HUDEP-2 (cell line): ENCODE results near the gene SPTAN1.
"Not testable (repeated sequence)": the region's sequence is repeated elsewhere in the genome, so short reads cannot be mapped to it uniquely, and the experiment has no call there.

Source experiments
- DNase-seq, 76 experiments: peaks; one replicate each; lab custom pipeline; 2025; ENCODE audit not compliant: unreplicated experiment in 76 of 76; lab: John Stamatoyannopoulos, UW

Gene SPTAN1

GRCh38 chr9:128552153-128552743 lies at the start of gene SPTAN1:
Gene SPTAN1, plus strand, starts transcription at chr9:128552587. Its CDS starts 14,154 bp downstream, at chr9:128566741.
- peak in 72 of 76 experiments; percentile 12 to 86 (median 67) for DNase-seq

GRCh38 chr9:128503415-128503825 lies 49.0 kb upstream of the SPTAN1 start:
- not testable (repeated sequence) for DNase-seq

DNA sequence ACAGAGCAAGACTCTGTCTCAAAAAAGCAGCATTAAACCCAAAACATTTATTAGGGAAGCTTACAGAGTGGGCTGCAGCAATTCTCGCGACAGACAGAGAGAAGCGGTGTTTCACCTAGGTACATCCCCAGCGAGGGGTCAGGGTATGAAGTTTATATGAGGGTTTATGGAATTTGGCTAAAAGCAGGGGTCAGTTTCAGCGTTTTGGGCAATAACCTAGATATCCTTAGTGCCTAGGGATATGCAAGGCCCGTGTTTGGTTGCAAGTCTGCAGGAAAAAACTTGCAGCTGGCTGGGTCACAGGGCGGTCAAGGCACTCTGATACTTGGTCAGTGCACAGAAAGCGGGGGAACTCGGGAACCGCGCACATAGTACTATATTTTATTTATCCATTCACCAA lies 48.5 kb upstream of the SPTAN1 start:
- peak in 1 of 76 experiments; percentile 6 for DNase-seq

DNA sequence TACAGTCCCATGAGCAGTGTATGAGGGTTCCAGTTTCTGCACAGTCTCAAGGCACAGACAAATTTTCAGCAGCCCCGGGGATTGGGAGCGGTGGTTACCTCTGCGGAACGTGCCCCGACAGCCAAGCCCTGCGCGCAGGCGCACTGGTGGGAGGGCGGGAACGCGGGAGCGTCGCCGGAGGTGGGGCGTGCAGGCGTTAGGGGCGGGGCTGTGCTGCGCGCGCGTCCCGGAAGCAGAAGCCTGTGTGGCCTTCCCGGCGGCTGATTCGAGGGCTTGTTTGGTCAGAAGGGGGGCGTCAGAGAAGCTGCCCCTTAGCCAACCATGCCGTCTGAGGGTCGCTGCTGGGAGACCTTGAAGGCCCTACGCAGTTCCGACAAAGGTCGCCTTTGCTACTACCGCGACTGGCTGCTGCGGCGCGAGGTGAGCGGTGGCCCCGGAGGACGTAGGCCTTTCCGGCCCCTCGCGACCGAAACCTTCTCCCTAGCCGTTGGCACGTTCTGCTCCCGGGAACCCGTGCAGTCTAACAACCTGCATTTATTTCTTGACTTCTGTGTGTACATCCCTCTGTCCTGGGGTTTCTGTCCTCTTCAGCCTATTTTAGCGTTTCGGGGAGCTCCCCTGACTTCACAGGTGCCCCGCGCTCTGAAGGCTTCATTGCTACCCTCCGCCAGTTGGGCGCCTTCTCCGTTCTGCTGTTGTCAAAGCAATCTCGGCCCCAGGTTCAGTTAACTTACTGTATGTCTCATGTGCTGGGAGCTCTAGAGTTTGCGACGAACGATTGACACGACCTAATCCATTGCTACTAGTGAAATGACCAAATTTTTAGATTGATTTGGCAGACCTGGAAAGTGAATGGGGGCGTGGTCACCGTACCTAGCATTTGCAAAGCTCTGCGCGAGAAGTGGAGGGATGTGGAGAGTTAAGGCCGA lies 47.6 kb upstream of the SPTAN1 start, which contains the start of gene GLE1:
Gene GLE1 (plus strand): TSS at position 235 of the 929 bp plus-strand sequence. CDS start 87 bp downstream, at position 322.
- peak in 74 of 76 experiments; percentile 45 to 97 (median 89) for DNase-seq

DNA sequence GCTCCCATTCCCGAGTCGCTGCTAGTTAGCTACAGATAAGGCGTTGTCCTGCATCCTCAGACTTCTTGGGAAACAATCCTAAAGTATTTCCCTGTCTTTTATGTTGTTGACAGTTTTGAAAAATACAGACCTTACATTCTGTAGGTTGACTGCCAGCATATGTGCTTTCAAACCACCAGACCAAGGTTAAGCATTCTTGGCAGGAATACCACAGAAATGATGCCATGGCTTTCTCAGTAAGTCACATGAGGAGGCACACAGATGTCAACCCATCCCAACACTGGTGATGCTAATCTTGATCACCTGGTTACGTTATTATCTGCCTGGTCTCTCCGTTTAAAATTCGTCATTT lies 47.0 kb upstream of the SPTAN1 start:
- peak in 1 of 76 experiments; percentile 19 for DNase-seq

DNA sequence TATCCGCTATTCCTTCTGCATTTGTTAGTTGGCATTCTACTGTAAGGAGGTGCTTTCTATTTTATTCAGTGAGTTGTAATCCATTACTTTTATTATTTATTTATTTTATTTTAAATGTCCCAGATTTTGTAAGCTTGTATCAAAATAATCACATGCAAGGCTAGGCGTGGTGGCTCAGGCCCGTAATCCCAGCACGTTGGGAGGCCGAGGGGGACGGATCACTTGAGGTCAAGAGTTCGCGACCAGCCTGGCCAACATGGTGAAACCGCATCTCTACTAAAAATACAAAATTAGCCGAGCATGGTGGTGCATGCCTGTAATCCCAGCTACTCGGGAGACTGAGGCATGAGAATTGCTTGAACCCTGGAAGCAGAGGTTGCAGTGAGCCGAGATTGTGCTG lies 46.5 kb upstream of the SPTAN1 start:
- not testable (repeated sequence) for DNase-seq

DNA sequence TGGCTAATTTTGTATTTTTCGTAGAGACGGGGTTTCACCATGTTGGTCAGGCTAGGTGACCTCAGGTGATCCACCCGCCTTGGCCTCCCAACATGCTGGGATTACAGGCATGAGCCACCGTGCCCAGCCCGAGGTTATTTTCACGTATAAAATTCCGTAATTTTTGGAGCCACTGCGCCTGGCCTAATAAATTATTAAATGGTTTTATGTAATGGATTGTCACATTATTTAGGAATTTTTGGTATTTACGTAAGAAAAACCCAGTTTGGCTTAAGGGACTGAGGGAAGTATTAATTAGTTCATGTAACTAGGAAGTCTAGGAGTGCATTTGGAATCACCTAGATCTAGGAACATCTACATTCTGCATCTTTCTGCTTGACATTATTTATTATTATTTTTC lies 39.6 kb upstream of the SPTAN1 start:
- DNase-seq = no peak

DNA sequence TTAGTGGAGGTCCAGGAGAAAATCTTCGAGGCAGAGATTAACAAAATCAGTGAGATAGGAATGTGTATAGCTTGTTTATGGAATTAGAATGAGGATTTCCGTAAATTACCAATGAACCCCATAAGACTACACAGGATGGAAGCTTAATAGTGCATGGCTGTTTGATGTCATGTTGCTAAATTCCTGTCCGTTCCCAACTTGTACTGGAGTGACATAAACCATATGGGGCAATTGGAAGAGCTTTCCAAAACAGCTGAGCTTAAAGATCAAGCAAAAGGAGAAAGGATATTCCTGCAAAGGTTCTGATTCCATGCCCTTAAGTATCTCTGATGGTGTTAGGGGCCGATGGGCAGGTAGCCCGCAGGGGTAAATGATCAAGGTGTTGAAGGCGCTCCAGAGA lies 30.4 kb upstream of the SPTAN1 start:
- no peak for DNase-seq

DNA sequence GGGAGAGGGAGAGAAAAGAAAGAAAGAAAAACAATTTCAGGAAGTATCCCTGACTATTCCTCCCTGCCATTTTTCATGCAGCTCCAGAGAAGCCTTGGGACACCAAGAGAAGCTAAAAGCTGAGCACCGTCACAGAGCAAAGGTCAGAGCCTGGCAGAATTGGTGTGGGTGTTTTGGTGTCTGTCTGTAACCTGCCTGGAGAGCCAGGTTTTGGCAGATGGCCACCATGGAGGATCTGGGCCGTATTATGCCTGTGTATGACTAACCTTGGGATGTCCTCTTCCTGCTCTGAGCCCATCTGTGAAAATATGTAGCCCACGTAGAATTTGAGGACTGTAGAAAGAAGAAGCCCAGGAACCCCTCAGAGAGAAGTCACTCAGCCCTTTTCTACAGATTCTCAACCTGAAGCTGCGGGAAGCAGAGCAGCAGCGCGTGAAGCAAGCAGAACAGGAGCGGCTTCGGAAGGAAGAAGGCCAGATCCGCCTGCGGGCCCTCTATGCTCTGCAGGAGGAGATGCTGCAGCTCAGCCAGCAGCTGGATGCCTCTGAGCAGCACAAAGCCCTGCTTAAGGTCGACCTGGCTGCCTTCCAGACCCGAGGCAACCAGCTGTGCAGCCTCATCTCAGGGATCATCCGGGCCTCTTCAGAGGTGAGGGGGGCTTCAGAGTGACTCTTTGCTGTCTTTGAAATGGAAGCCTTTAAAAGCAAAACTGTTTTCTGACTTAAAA lies 29.0 kb upstream of the SPTAN1 start:
- DNase-seq = no peak

DNA sequence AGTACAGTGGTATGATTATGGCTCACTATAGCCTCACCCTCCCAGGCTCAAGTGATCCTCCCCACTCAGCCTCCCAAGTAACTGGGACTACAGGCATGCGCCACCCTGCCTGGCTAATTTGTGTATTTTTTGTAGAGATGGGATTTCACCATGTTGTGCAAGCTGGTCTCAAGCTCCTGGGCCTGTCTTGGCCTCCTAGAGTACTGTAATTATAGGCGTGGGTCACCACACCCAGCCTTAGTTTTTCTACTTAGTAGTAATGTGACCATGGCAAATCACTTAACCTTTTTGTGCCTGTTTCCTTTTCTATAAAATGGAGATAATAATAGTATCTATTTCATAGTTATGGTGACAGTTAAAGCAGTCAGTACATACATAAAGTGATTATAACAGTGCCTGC lies 25.7 kb upstream of the SPTAN1 start:
- DNase-seq = no peak

- no peak for DNase-seq
These were observed 23.8 kb upstream of the SPTAN1 start for GRCh38 chr9:128528445-128529160.

DNA sequence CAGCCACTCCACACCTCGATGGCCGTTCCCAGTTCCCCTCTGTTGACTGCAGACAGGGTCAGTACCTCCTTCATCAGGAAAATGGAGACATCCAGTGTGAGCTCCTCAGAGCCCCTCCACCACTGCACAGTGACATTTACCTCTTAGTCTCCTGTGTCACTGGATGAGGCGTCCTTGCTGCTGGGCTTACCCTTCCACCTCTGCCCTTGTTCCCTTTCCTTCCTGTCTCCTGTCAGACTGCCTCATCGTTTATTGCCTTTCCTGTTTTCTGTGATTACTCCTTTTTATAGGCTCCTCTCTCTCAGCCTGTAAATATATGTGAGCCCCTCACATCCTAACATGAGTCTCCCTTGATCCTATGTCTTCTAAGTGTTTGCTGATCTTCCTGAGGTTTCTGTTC lies 23.2 kb upstream of the SPTAN1 start:
- no peak for DNase-seq

GRCh38 chr9:128532581-128532980 lies 19.8 kb upstream of the SPTAN1 start:
- DNase-seq = no peak

GRCh38 chr9:128540634-128541360 lies 11.6 kb upstream of the SPTAN1 start:
- DNase-seq = no peak

- DNase-seq = no peak
These were observed 5.9 kb upstream of the SPTAN1 start for GRCh38 chr9:128546504-128546903.

DNA sequence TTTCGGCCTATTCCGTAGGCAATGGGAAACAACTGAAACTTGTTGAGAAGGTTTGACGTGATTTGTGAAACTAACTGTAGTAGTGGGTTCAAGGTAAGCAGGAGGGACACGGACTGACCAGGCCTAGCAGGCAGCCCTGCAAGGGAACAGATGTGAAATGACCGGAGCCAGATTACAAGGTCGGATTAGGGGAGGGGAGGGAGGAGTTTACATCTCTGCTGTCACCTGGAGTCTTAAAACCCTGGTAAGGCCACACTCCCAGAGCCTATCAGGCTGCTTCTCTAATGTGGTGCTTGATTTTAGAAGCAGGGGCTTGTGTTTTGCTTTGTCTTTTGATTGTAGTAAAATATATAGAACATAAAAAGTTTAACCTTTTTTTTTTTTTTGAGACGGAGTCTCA lies 3.5 kb upstream of the SPTAN1 start:
- no peak for DNase-seq

DNA sequence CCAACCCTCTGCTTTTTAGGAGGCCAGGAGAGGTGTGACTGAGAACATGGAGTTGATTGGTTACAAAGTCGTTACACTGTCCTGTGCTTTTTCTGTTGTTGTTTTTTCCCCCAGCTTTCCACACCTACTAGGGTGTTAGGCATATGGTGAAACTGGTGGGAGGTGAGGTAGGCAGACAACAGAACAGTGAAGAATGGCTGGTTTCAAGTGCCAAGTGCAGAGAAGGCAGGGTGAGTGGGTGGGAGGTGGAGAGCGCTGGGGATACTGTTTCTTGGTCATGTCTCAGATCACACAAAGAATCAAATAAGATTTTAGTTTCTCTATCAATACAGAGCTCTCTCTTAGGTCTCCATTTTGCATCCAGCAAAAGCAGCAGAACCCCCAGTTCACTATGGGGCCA lies 2.2 kb upstream of the SPTAN1 start:
- DNase-seq = no peak

- DNase-seq = peak in 1 of 76 experiments; percentile 2
These were observed 1.4 kb upstream of the SPTAN1 start for GRCh38 chr9:128550770-128551656.

DNA sequence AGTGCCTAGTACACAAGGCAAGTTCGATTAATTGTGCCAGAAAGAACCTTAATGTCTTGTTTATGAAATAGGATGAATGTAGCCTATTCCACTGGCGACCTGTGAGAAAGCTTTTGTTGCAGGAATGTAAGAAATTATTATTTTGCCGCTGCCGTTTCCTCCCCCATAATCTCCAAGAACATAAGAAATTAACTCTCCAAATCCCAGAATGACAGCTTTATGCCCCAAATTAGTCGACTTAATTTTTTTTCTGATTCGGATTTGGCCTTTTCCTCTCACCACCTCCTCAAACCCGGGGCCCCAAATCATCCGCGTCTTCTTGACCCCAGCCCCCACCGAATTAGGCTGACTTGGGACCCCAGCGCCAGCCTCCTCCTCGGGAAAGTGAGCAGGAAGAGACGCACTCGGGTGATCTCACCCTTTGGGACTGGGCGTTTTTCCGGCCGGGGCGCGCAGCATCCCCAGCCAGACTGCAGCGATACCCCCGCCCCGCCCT lies 682 bp upstream of the SPTAN1 start:
- DNase-seq = no peak
